ENCODE measurements around the gene CFAP73. TPM values are rescaled to one million over a fixed set of nuclear protein-coding genes. Genes with fewer than 3 reads are reported as not detected.
A peak's percentile ranks its signal among the peaks of the same experiment; 100 is the strongest.

The CFAP73 gene
- total RNA-seq, 2 experiments from 2014 or later = 0.57 to 1.3 TPM

GRCh38 chr12:113128802-113129663 is 20.5 kb upstream of the CFAP73 start:
- no peak overlapping the region for H3K4me3 Mint-ChIP-seq
- H3K36me3 Mint-ChIP-seq (ENCODE audit: low read depth) = no peaks in the 10 kb centered on the region
- CTCF ChIA-PET = no interaction called here
- no peak overlapping the region for H3K27ac Mint-ChIP-seq
- intact Hi-C loops (cut with micrococcal nuclease) = no loop called here
- H3K4me1 Mint-ChIP-seq (ENCODE audit: low read depth) = peaks cover 4% of the 10 kb centered on the region
- H3K9me3 Mint-ChIP-seq = no peaks in the 10 kb centered on the region
- no peak for DNase-seq
- H3K27me3 Mint-ChIP-seq (ENCODE audit: low read depth) = no peaks in the 10 kb centered on the region

GRCh38 chr12:113129664-113130456 is 19.7 kb upstream of the CFAP73 start:
- DNase-seq = no peak
- Mint-ChIP-seq H3K9me3 (no peaks in the 10 kb centered on the region), H3K27ac (no peak overlapping the region), H3K27me3 (ENCODE audit: low read depth) (no peaks in the 10 kb centered on the region), H3K4me1 (ENCODE audit: low read depth) (peaks cover 6% of the 10 kb centered on the region), H3K36me3 (ENCODE audit: low read depth) (no peaks in the 10 kb centered on the region), H3K4me3 (no peak overlapping the region)
- CTCF ChIA-PET = interaction anchor here (0.9 to 2.3 kb wide), 3 partner anchors 10 to 634 kb away, joined by 4 to 9 read pairs (median 7); no protein-coding TSS in a partner anchor
- intact Hi-C loops (cut with micrococcal nuclease) = no loop called here

- Mint-ChIP-seq H3K36me3 (ENCODE audit: low read depth) (no peaks in the 10 kb centered on the region), H3K27me3 (ENCODE audit: low read depth) (no peaks in the 10 kb centered on the region), H3K27ac (no peak overlapping the region), H3K4me3 (no peak overlapping the region), H3K4me1 (ENCODE audit: low read depth) (peaks cover 9% of the 10 kb centered on the region), H3K9me3 (no peaks in the 10 kb centered on the region)
- DNase-seq = no peak
- CTCF ChIA-PET = interaction anchor here (0.9 to 2.3 kb wide), 4 partner anchors 9 to 635 kb away, joined by 4 to 9 read pairs (median 6); no protein-coding TSS in a partner anchor
- intact Hi-C loops (cut with micrococcal nuclease) = no loop called here
These were observed 18.9 kb upstream of the CFAP73 start for GRCh38 chr12:113130457-113131135.

GRCh38 chr12:113131556-113131955 is 18.0 kb upstream of the CFAP73 start:
- intact Hi-C loops (cut with micrococcal nuclease) = no loop called here
- Mint-ChIP-seq H3K36me3 (ENCODE audit: low read depth) (no peaks in the 10 kb centered on the region), H3K27ac (no peak overlapping the region), H3K9me3 (no peaks in the 10 kb centered on the region), H3K27me3 (ENCODE audit: low read depth) (no peaks in the 10 kb centered on the region), H3K4me1 (ENCODE audit: low read depth) (peaks cover 18% of the 10 kb centered on the region), H3K4me3 (no peak overlapping the region)
- CTCF ChIA-PET = interaction anchor here (1.0 to 2.3 kb wide), 4 partner anchors 8 to 43 kb away, joined by 3 to 9 read pairs (median 6); no protein-coding TSS in a partner anchor
- no peak for DNase-seq

GRCh38 chr12:113133036-113133435 is 16.5 kb upstream of the CFAP73 start:
- no peaks in the 10 kb centered on the region for H3K9me3 Mint-ChIP-seq
- no peaks in the 10 kb centered on the region for H3K27me3 Mint-ChIP-seq (ENCODE audit: low read depth)
- intact Hi-C loops (cut with micrococcal nuclease) = no loop called here
- no peak overlapping the region for H3K27ac Mint-ChIP-seq
- peaks cover 22% of the 10 kb centered on the region for H3K4me1 Mint-ChIP-seq (ENCODE audit: low read depth)
- CTCF ChIA-PET = interaction anchor here (1.3 to 4.1 kb wide), 4 partner anchors 17 to 88 kb away, joined by 3 to 21 read pairs (median 8); partner anchors contain the start of gene CFAP73
- no peaks in the 10 kb centered on the region for H3K36me3 Mint-ChIP-seq (ENCODE audit: low read depth)
- no peak for DNase-seq
- H3K4me3 Mint-ChIP-seq = no peak overlapping the region

- Mint-ChIP-seq H3K36me3 (ENCODE audit: low read depth) (no peaks in the 10 kb centered on the region), H3K4me1 (ENCODE audit: low read depth) (peaks cover 22% of the 10 kb centered on the region), H3K4me3 (no peak overlapping the region), H3K27ac (no peak overlapping the region), H3K9me3 (no peaks in the 10 kb centered on the region), H3K27me3 (ENCODE audit: low read depth) (no peaks in the 10 kb centered on the region)
- intact Hi-C loops (cut with micrococcal nuclease) = no loop called here
- CTCF ChIA-PET = interaction anchor here (1.3 to 4.1 kb wide), 6 partner anchors 16 to 141 kb away, joined by 3 to 21 read pairs (median 9); partner anchors contain the start of gene CFAP73
- no peak for DNase-seq
These were observed 15.9 kb upstream of the CFAP73 start for GRCh38 chr12:113133666-113134065.

- H3K4me1 Mint-ChIP-seq (ENCODE audit: low read depth) = peaks cover 22% of the 10 kb centered on the region
- no peak overlapping the region for H3K27ac Mint-ChIP-seq
- no peaks in the 10 kb centered on the region for H3K27me3 Mint-ChIP-seq (ENCODE audit: low read depth)
- H3K36me3 Mint-ChIP-seq (ENCODE audit: low read depth) = no peaks in the 10 kb centered on the region
- CTCF ChIA-PET = interaction anchor here (1.3 to 4.1 kb wide), 8 partner anchors 16 to 142 kb away, joined by 3 to 21 read pairs (median 6); partner anchors contain the start of gene CFAP73
- intact Hi-C loops (cut with micrococcal nuclease) = no loop called here
- H3K4me3 Mint-ChIP-seq = no peak overlapping the region
- no peak for DNase-seq
- H3K9me3 Mint-ChIP-seq = no peaks in the 10 kb centered on the region
These were observed 15.5 kb upstream of the CFAP73 start for GRCh38 chr12:113134071-113134470.

GRCh38 chr12:113134521-113134951 is 15.0 kb upstream of the CFAP73 start:
- no peak for DNase-seq
- Mint-ChIP-seq H3K27ac (no peak overlapping the region), H3K27me3 (ENCODE audit: low read depth) (no peaks in the 10 kb centered on the region), H3K4me1 (ENCODE audit: low read depth) (peaks cover 19% of the 10 kb centered on the region), H3K36me3 (ENCODE audit: low read depth) (no peaks in the 10 kb centered on the region), H3K9me3 (no peaks in the 10 kb centered on the region), H3K4me3 (peak overlapping the region; percentile 70)
- intact Hi-C loops (cut with micrococcal nuclease) = no loop called here
- CTCF ChIA-PET = interaction anchor here (0.9 to 4.1 kb wide), 10 partner anchors 13 to 142 kb away, joined by 3 to 21 read pairs (median 4); partner anchors contain the start of gene CFAP73

- H3K4me3 Mint-ChIP-seq = peak within 1 kb of the TSS; percentile 70
- H3K36me3 Mint-ChIP-seq (ENCODE audit: low read depth) = no peaks in the 10 kb centered on the region
- H3K27me3 Mint-ChIP-seq (ENCODE audit: low read depth) = no peaks in the 10 kb centered on the region
- H3K9me3 Mint-ChIP-seq = no peaks in the 10 kb centered on the region
- peaks cover 18% of the 10 kb centered on the region for H3K4me1 Mint-ChIP-seq (ENCODE audit: low read depth)
- DNase-seq = peak; percentile 90
- intact Hi-C loops (cut with micrococcal nuclease) = loop anchor here (1.0 kb wide), 2 partner anchors 17 to 50 kb away; partner anchors contain the start of genes DDX54 and RITA1
- CTCF ChIA-PET = interaction anchor here (0.9 to 4.1 kb wide), 9 partner anchors 12 to 143 kb away, joined by 3 to 21 read pairs (median 5); no protein-coding TSS in a partner anchor
- peak within 1 kb of the TSS; percentile 73 for H3K27ac Mint-ChIP-seq
These were observed 14.1 kb upstream of the CFAP73 start, which contains the start of gene RASAL1 for GRCh38 chr12:113135178-113136127. RASAL1 (minus strand) TSS chr12:113135761; CDS start chr12:113135462, 299 bp downstream.

GRCh38 chr12:113136128-113136989 is 13.2 kb upstream of the CFAP73 start:
- Mint-ChIP-seq H3K27ac (peak overlapping the region; percentile 73), H3K4me1 (ENCODE audit: low read depth) (peaks cover 18% of the 10 kb centered on the region), H3K27me3 (ENCODE audit: low read depth) (no peaks in the 10 kb centered on the region), H3K4me3 (peak overlapping the region; percentile 70), H3K36me3 (ENCODE audit: low read depth) (no peaks in the 10 kb centered on the region), H3K9me3 (no peaks in the 10 kb centered on the region)
- CTCF ChIA-PET = interaction anchor here (0.6 to 4.1 kb wide), 4 partner anchors 9 to 29 kb away, joined by 3 to 21 read pairs (median 4); no protein-coding TSS in a partner anchor
- DNase-seq = peak; percentile 90
- intact Hi-C loops (cut with micrococcal nuclease) = loop anchor here (1.0 kb wide), 1 partner anchor 49 kb away; the partner anchor contains the start of genes DDX54 and RITA1
